GM19099 (cell line): Measurements from ENCODE around the gene SGMS1.

Source experiments
- POLR2A ChIP-seq: IDR thresholded peaks from 3 replicates; pipeline ENCODE4 v1.6.1; 2011; ENCODE audit warnings: low read depth; ENCODE audit not compliant: insufficient read length; ENCODE audit errors: extremely low read depth

The SGMS1 gene

DNA sequence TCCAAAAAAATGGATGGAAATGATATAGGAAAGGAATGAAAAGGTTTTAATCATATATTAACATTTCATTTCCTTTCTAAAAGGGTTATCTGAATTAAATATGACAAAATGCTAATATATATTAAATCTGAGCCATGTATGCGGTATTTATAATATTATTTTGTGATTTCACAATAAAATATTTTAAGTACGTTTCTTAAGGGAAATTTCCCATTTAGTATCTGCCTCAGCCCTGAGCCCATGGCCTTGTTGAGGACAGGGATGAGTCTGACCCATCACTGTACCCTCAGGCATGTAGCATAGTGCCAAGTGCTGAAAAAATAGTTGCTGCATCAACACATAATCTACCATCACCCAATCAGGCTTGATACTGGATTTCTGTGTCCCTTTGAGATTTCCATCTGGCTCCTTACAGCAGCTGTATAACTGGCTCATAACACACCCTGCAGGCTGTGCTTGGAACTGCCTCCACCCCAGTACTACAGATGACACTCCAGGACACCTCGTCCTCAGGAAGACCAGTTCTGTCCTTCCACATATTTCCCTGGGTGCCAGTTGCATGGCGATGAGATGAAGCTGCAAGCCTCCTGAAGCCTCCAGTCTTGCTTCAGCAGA, 313.1 kb downstream of the SGMS1 start:
- no peak for TF ChIP-seq POLR2A

DNA sequence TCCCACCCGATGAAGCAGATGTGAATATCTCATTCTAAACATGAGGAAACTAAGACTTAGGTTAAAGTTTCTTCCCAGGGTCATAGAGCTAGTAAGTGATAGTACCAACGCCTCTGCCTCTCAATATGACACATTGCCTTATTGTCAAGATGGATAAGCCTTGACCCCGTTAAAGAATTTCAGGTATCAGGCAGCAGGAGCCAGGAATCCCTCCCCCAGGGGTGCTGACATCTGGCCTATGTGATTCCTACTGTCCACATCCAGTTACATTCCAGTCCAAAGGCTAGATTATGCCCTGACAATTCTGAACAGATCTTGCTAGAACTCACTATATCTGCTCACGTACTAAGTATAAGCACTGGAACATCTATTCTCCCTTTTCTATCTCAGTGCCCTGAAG, 314.4 kb downstream of the SGMS1 start:
- TF ChIP-seq POLR2A: no peak

DNA sequence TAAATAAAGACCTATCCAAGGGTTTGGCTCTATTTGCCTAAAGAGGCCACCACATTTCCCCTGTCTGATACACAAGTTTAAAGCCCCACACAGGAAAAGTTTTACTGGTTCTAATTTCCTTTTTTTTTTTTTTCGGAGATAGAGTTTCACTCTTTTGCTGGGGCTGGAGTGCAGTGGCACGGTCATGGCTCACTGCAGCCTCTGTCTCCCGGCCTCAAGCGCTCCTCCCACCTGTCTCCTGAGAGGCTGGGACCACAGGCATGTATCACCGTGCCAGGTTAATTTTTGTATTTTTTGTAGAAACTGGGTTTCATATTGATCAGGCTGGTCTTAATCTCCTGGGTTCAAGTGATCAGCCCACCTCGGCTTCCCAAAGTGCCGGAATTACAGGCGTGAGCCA, 319.1 kb downstream of the SGMS1 start:
- TF ChIP-seq POLR2A: no peak

DNA sequence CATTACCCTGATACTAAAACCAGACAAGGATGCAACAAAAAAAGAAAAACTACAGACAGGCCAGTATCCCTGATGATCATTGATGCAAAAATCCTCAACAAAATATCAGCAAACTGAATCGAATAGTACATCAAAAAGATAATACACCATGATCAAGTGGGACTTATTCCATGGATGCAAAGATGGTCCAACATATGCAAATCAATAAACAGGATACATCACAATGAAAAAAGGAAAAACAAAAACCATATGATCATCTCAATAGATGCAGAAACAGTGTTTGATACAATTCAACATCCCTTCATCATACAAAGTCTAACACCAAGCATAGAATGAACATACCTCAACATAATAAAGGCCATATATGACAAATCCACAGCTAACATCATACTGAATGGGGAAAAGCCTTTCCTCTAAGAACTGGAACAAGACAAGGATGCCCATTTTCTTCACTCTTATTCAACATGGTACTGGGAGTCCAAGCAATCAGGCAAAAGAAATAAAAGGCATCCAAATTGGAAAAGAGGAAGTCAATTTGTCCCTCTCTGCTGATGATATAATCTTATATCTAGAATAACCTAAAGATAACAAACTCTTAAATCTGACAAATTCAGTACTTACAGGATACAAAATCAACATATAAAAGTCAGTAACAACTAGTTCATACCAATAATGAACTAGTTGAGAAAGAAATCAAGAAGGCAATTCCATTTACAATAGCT, 323.6 kb downstream of the SGMS1 start:
- no peak for TF ChIP-seq POLR2A

DNA sequence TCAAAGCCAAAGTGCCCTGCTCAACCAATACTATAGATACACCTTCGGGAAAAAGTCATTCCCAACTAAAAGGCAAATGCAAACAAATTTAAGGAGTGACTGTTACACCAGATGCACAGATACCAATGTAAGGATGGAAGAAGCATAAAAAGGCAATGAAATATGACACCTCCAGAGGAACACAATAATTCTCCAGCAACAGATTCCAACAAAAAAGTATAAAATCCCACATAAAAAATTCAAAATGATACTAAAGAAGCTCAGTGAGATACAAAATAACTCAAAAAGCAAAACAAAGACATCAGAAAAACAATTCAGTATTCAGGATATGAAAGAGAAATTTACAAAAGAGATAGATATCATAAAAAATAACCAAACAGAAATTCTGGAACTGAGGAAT, 328.4 kb downstream of the SGMS1 start:
- no peak for TF ChIP-seq POLR2A

DNA sequence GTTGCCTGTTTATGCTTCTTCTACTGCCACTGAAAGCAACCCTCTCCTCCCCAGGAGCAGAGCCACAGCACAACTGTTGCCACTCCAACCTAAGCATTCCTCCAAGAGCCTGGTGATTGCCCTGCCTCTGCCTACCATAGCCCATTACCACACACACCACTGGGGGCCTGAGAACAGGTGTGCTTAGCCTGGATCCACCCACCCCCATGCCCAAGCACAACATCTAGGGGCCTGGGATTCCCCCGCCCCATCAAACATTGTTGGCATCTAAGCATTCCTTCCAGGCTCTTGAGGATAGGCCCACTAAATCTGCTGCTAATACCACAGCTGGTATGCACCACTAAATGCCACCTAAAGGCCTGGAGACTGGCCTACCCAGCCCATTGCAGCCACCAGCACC, 329.2 kb downstream of the SGMS1 start:
- TF ChIP-seq POLR2A: no peak

DNA sequence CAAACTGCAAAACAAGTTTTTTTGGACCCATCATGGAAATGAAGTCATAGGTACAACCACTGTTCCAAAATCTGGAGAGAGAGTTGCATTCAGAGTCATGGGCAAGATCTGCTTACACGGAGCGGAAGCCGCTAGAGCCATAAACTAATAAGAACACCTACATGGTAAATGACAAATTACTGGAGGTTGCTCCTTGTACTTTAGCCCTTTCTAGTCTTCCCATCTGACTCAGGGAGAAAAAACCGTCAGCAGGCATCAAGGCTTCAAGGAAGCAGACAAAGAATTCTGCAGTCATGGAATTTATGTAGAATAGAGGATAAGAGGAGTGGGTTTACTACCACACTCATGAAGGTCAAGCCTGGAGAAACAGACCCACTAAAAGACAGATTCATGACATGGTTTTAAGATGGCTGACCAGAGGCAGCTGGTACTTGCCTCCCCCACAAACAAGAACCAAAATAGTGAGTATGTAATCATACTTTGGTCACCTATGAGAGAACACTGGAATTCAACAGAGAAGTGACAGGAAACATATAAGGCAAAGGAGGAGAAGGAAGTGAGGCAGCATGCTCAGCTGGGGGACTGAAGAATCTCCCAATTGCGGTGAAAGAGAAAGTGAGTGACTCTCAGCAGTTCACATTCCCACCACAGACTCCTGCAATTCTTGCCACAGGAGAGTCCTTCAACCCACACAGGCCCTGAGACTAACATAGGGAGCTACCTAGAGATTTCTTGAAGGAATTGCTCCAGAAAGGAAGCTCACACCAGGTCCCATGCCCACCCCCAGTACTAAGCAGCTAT, 330.0 kb downstream of the SGMS1 start:
- TF ChIP-seq POLR2A: no peak

DNA sequence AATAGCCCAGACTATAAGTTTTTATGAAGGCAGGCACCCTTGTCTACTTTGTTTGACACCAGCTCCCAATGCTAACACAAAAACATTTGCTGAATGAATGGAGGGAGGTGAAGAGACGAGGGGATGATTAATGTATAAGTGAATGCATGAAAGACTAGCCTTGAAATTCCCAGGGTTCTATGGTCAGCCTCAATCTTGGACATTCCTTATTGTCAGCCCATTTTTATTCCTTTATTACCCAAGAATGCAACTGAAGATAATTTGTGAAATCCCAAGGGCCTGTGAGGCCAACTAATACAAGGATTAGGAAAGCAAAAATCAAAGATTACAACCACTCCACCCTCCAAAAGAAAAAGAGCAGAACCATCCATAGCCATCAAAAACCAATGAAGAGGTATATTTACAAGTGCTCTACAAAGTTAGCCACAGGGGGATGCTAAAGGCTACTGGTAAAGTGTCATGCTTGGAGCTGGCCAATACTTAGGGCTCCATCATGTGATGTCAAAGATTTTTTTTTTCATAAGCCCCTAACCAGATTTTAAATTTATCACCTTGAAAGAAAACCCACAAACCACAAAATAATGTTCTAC, 332.4 kb downstream of the SGMS1 start:
- TF ChIP-seq POLR2A: no peak

DNA sequence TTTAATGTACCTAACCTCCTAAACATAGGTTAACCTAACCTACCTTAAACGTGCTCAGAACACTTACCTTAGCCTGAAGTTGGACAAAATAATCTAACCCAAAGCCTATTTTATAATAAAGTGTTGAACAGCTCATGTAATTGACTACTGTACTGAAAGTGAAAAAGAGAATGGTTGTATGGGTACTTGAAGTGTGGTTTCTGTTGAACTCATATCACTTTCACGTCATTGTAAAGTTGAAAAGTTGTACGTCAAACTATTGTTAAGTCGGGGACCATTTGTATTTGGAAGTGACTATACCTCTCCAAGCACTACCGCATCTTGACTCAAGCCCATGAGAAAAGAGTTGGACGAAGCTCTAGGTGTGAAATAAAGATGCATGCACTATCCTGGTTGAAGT, 334.6 kb downstream of the SGMS1 start:
- no peak for TF ChIP-seq POLR2A

DNA sequence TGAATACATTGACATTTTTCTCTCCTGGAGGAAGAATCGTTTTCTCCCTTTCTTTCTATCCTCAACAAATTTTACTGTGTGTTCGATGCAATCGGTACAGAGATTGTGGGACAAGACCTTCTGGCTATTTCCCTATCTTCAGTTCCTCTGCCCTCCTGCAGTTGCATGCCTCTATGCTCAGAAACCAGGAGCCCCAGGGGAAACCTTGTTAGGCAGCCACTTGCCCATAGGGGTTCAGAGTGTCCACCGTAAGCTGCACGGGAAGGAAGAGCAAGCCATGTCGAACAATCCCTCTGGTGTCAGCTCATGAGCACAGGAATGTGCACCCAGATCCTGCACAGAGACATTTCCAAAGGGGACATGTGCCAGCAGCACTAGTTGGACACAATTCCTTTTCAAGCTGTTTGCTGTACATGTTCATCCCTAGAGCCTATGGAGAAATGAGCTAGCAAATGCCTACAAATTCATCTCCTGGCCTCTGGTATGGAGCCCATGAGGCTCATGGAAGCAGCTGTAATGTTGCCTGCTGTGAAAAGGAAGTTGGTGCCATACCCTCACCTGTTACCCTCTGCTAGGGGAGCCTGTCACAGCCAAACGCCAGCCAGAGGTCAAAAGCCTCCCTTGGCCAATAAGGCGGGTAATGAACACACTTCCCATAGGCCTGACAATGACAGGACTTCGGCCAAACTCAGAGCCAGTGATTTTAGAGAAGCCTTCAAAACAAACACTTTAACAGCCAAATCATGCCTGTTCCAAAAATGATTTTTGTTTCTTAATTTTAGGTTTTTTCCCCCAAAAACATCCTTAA, 336.6 kb downstream of the SGMS1 start:
- TF ChIP-seq POLR2A: no peak

DNA sequence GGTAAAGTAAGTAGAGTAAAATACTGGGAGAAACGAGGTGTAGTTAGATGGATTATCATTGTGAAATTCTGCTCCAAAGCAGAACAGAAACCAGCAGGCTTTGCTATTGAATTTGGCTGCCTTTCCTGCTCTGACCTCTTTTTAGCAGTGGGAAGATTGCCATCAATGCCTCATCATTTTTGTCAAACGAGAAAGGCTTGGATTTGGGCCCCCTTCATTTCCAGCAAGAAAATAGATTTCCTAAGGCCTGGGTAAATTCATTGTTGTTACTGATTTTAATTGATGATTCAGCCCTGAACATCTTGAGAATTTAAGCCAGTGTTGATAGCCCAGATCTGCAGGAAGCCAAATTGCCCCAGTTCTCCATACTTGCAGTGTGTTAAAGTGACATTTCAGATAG, 337.2 kb downstream of the SGMS1 start:
- no peak for TF ChIP-seq POLR2A

DNA sequence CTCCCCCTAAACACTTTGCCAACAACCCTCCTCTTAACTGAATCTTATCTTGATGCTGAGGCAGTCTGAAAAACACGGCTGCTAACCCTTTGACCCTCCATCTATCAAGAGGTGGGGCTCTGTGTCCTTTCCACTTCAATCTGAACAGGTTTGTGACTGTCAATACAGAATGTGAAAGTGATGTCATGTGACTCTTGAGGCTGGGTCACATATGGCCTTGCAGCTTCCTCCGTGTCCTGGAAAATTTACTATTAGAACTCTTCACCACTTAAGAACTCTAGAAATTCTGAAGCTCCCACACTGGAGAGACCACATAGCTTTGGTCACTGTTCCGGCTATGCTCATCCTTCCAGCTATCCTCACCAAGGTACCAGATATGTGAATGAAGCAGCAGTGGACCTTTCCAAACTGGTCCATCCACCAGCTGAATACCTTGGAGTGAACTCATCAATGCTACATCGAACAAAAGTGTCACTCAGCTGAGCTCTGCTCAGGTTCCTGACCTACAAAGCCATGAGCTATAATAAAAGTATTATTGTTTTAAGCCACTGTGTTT, 341.7 kb downstream of the SGMS1 start:
- no peak for TF ChIP-seq POLR2A

DNA sequence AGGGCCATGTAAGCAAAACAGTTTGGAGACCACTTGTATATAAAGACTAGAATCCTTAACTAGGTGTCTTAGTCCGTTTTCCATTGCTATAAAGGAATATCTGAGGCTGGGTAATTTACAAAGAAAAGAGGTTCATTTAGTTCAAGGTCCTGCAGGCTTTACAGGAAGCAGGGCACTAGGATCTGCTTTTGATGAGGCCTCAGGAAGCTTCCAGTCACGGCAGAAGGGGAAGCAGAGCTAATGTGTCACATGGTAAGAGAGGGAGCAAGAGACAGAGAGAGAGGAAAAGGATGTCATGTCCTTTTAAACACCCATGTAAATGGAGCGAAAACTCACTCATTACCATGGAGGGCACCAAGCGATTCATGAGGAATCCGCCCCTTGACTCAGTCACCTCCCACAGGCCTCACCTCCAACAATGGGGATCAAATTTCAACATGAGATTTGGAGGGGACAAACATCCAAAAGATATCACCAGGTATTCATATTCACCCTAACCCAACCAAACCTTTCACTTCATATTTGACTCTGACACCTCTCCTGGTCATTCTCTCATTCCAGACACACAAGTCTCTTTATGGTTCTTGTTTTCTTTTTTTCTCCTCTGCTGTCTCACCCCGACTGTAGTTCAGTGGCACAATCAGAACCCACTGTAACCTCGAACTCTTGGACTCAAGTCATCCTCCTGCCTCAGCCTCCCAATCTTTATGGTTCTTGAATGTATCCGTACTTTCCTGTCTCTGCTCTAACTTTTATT, 342.4 kb downstream of the SGMS1 start:
- no peak for TF ChIP-seq POLR2A
